ENCODE results near the gene SH3TC1.

DNA sequence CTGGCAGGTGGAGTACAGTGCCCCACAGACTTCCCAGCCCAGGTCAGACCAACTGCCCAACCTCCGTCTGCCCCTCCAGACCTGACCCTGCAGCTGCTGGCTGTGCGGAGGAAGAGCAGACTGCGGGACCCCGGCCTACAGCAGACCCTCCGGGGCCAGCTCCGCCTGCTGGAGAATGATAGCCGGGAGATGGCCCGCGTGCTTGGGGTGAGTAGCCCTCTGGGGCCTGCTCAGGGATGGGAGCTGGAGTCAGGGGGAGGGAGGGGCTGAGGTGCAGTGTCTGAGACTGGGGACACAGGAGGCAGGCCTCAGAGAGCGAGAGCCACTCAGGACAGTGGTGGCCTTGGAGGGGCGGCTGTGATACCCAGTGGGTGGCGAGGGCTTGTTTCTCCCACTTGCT, 13.5 kb downstream of the SH3TC1 start:
- TF ChIP-seq CTCF (IDR thresholded peaks at IDR 0.05) (no peak), POLR2A (IDR thresholded peaks at IDR 0.05) (no peak), EP300 (IDR thresholded peaks at IDR 0.05; ENCODE audit: low read depth) (no peak), POLR2AphosphoS5 (IDR thresholded peaks at IDR 0.05) (no peak)

All from transverse colon (tissue), 4 donors.